Heart right ventricle (tissue), 16 donors: ENCODE results near the gene PLA2G2C. TPM values are rescaled to one million over a fixed set of nuclear protein-coding genes. Genes with fewer than 3 reads are reported as not detected.

Experiments
- ATAC-seq, 8 donors: fragments of 200-7000 bp; cut with Tn5 transposase; one replicate each; pipeline ENCODE4 v1.9.1; 2020; ENCODE audit warnings: mild to moderate bottlenecking in 8 of 8, moderate library complexity in 8 of 8, moderate number of reproducible peaks in 1 of 8
- DNase-seq, 2 donors: peaks; one replicate each; pipeline ENCODE4 v3.0.0-alpha.2; 2020
- H3K27ac ChIP-seq, 10 donors: fragments of 200-600 bp; sonication (generic) in 2 of 10; one replicate each; pipeline versions ENCODE4 v1.5.0 to v1.8.0; 2020 to 2022; ENCODE audit warnings: mild to moderate bottlenecking in 3 of 10
- H3K27me3 ChIP-seq, 7 donors: fragments of 200-600 bp; one replicate each; pipeline ENCODE4 v1.8.0; 2021 to 2022; ENCODE audit warnings: mild to moderate bottlenecking in 2 of 7
- H3K36me3 ChIP-seq, 9 donors: fragments of 200-600 bp; sonication (generic) in 1 of 9; one replicate each; pipeline versions ENCODE4 v1.5.0 to v1.8.0; 2020 to 2022; ENCODE audit warnings: mild to moderate bottlenecking in 2 of 9
- H3K4me1 ChIP-seq, 9 donors: fragments of 200-600 bp; sonication (generic) in 1 of 9; one replicate each; pipeline versions ENCODE4 v1.5.0 to v1.8.0; 2020 to 2022; ENCODE audit warnings: mild to moderate bottlenecking in 4 of 9
- H3K4me3 ChIP-seq, 10 donors: fragments of 200-600 bp; sonication (generic) in 2 of 10; one replicate each; pipeline versions ENCODE4 v1.5.0 to v1.8.0; 2020 to 2022; ENCODE audit warnings: mild to moderate bottlenecking in 7 of 10, moderate library complexity in 2 of 10
- H3K9me3 ChIP-seq, 11 donors: fragments of 200-600 bp in 10 of 11; sonication (generic) in 2 of 11; one replicate each; pipeline versions ENCODE4 v1.5.0 to v1.8.0; 2013 to 2022; ENCODE audit warnings: mild to moderate bottlenecking in 2 of 11, control low read depth in 1 of 11, moderate library complexity in 1 of 11
- CTCF ChIP-seq, 9 donors: fragments of 200-600 bp; sonication (generic) in 2 of 9; IDR thresholded peaks; one replicate each; pipeline versions ENCODE4 v1.5.0 to v1.8.0; 2021 to 2022; ENCODE audit warnings: antibody characterized with exemption in 9 of 9, mild to moderate bottlenecking in 5 of 9, moderate library complexity in 1 of 9
- WGBS, 2 donors: extraction: QIAGEN DNeasy Blood & Tissue Kit; methylation state at CpG; one replicate each; pipeline ENCODE4 v1.1.7; 2013; ENCODE audit warnings: inconsistent platforms in 1 of 2; 5-methylcytosine and 5-hydroxymethylcytosine counted together
- intact Hi-C, 10 donors: fragments of 100-400 bp; cut with DNase I; formaldehyde crosslinking; loops; one replicate each; pipeline versions ENCODE4 v1.11.1 to v1.14.2; 2022
- polyA plus RNA-seq, 2 donors: library from polyadenylated mRNA; stranded (reverse); fragments of 200-250 nt; gene quantifications; one replicate each; pipeline ENCODE4 v1.2.3, GENCODE V29; 2013
- total RNA-seq, 10 donors: library from RNA; stranded (reverse); fragmentation: NEBNext Ultra II Directional in 3 of 10; extraction: Animal tissue kit (Norgen Biotek cat#: 25700) in 3 of 10; gene quantifications; one replicate each; pipeline versions ENCODE4 v1.2.1 to v1.2.4, GENCODE V29; 2021 to 2023
- donor health status: Arrhythmogenic right ventricular cardiomyopathy.
- donor health status: ischemic (EF 13 %, LVEDD 7.1; RV severe dilation, severe dysfunction).
- donor health status: healthy with polysubstance abuse.
- donor health status: DM: no; HTN: yes; CAD: no.
- donor health status: DM: no; HTN: no; CAD: no.
- donor health status: ischemic (EF 25% LVEDD 6.9; RV normal size, moderate dysfunction).
- donor health status: ischemic (EF 25% LVEDD 5.7; RV mildly dilated, moderate dysfunction).
- donor health status: healthy.
- donor health status: DM: yes; HTN: yes; CAD: no.
- donor health status: Ischemic cardiomyopathy.
- donor health status: ischemic (EF 35%, LVEDD 5.7; RV mildly dilated, moderate dysfunction).
- donor health status: nonischemic (EF 11% LVEDD 7.7; RV severe dilation, severe dysfunction).
- donor health status: DM: yes; HTN: yes; CAD: no.
- donor health status: PGD.
- donor health status: ischemic (EF 29% LVEDD 5.4; RV normal size, mild dysfunction).
- donor health status: nonischemic (EF 23%, LVEDD 6.1; RV moderate dilation, normal function).

PLA2G2C gene
- total and polyA plus RNA-seq, 12 donors: not detected

DNA sequence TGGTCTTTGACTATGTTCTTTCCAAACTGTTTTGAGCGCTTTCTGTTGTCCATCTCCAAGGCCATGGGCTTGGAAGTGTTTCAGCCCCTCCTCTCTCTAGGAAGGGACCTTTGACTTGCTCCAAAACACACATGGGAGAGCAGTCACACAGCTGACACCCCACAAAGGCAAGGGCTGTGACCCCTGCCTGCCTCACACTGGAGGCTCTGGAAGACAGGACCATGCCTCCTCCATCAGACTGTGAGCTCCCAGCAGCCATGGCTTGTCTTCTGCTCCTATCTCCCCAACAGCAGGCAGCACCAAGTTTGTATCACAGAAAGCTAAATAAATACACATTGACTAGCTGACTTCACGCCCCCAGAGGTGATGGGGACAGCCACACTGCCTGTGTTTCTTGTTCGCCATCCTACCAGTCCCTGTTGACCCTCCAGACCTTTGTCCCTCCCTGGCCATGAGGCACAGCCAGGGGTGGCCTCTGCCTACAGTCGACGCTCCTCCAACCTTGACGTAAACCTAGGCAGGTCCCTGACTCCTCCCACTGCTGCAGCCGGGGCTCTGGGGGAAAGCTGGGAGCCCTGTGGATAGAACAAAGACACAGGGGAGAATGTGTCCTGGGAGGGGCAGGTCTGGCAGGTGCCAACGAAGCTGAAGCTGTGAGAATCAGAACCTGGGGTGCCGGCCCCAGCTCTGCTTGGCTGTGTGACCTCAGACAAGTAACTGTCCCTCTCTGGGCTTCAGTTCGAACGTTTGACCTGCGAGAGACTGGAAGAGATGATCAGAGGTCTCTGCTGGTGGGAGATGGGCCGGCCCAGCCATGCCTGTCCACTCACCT is 42.4 kb downstream of the PLA2G2C start:
- H3K4me1 ChIP-seq: peaks cover 0 to 6% (median 0%) of the 10 kb centered on the region in 9 donors
- H3K27ac ChIP-seq: no peak overlapping the region
- H3K27me3 ChIP-seq: peaks cover 0 to 11% (median 0%) of the 10 kb centered on the region in 7 donors
- intact Hi-C loops: loop anchor here in 1 of 10 donors (5.0 kb wide), 1 partner anchor 37 kb away; no protein-coding TSS in a partner anchor
- DNase-seq (no peak), ATAC-seq (no peak)
- no peaks in the 10 kb centered on the region for H3K9me3 ChIP-seq
- 71 to 72% methylated on average over 13 of the region's 13 CpGs for WGBS, 2 donors
- no peak overlapping the region for H3K4me3 ChIP-seq
- TF ChIP-seq CTCF (IDR thresholded peaks at IDR 0.05): no peak
- no peaks in the 10 kb centered on the region for H3K36me3 ChIP-seq

DNA sequence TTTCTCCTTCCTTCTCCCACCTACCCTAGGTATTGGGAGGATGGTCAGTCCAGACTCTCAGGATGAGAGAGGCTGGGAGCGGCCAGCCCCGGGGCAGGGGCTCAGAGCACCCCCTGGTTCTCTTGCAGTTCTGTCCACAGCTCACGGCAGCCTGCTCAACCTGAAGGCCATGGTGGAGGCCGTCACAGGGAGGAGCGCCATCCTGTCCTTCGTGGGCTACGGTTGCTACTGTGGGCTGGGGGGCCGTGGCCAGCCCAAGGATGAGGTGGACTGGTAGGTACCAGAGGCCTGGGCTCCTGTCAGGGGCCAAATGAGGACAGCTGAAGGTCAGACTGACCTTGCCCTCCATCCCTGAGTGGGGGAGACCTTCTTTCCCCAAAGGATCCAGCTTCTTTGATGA is 43.0 kb downstream of the PLA2G2C start:
- Histone ChIP-seq H3K4me1 (peaks cover 0 to 6% (median 0%) of the 10 kb centered on the region in 9 donors), H3K4me3 (no peak overlapping the region), H3K27ac (no peak overlapping the region), H3K9me3 (no peaks in the 10 kb centered on the region), H3K27me3 (peaks cover 0 to 9% (median 0%) of the 10 kb centered on the region in 7 donors), H3K36me3 (no peaks in the 10 kb centered on the region)
- DNase-seq (no peak), ATAC-seq (no peak)
- 91 to 95% methylated on average over 8 of the region's 8 CpGs for WGBS, 2 donors
- intact Hi-C loops: loop anchor here in 1 of 10 donors (5.0 kb wide), 1 partner anchor 36 kb away; no protein-coding TSS in a partner anchor
- TF ChIP-seq CTCF (IDR thresholded peaks at IDR 0.05): no peak

GRCh38 chr1:20142001-20142710 is 44.2 kb downstream of the PLA2G2C start:
- no peak overlapping the region for H3K27ac ChIP-seq
- intact Hi-C loops: loop anchor here in 1 of 10 donors (5.0 kb wide), 1 partner anchor 35 kb away; no protein-coding TSS in a partner anchor
- H3K36me3 ChIP-seq: no peaks in the 10 kb centered on the region
- H3K9me3 ChIP-seq: no peaks in the 10 kb centered on the region
- no peak for TF ChIP-seq CTCF (IDR thresholded peaks at IDR 0.05)
- no peak for ATAC-seq
- peaks cover 0 to 9% (median 0%) of the 10 kb centered on the region in 7 donors for H3K27me3 ChIP-seq
- H3K4me3 ChIP-seq: no peak overlapping the region
- DNase-seq: no peak
- WGBS, 2 donors: 81 to 86% methylated on average over 13 of the region's 13 CpGs
- H3K4me1 ChIP-seq: peaks cover 0 to 6% (median 0%) of the 10 kb centered on the region in 9 donors

- DNase-seq: no peak
- WGBS, 2 donors: 86 to 90% methylated on average over 7 of the region's 7 CpGs
- intact Hi-C loops: loop anchor here in 1 of 10 donors (5.0 kb wide), 1 partner anchor 34 kb away; no protein-coding TSS in a partner anchor
Observed at GRCh38 chr1:20141466-20141865, 44.9 kb downstream of the PLA2G2C start.

More at GRCh38 chr1:20141466-20141865, 44.9 kb downstream of the PLA2G2C start:
- Histone ChIP-seq H3K27me3 (peaks cover 0 to 9% (median 0%) of the 10 kb centered on the region in 7 donors), H3K4me3 (no peak overlapping the region), H3K4me1 (peaks cover 0 to 6% (median 0%) of the 10 kb centered on the region in 9 donors), H3K27ac (no peak overlapping the region), H3K36me3 (no peaks in the 10 kb centered on the region), H3K9me3 (no peaks in the 10 kb centered on the region)
- no peak for ATAC-seq
- TF ChIP-seq CTCF (IDR thresholded peaks at IDR 0.05): no peak
